WI38 (cell line): ENCODE measurements around the gene TBX4.

Experiments
- H3K4me3 ChIP-seq: 2 replicates; pipeline ENCODE4 v1.5.1; 2011; ENCODE audit warnings: low read depth, mild to moderate bottlenecking, control low read depth, low read length
- TF ChIP-seq, protein P1 (sequence below): IDR thresholded peaks from 2 replicates; pipeline ENCODE4 v1.5.1; 2012; ENCODE audit warnings: low read depth, mild to moderate bottlenecking, control low read depth, low read length

TBX4 gene

DNA sequence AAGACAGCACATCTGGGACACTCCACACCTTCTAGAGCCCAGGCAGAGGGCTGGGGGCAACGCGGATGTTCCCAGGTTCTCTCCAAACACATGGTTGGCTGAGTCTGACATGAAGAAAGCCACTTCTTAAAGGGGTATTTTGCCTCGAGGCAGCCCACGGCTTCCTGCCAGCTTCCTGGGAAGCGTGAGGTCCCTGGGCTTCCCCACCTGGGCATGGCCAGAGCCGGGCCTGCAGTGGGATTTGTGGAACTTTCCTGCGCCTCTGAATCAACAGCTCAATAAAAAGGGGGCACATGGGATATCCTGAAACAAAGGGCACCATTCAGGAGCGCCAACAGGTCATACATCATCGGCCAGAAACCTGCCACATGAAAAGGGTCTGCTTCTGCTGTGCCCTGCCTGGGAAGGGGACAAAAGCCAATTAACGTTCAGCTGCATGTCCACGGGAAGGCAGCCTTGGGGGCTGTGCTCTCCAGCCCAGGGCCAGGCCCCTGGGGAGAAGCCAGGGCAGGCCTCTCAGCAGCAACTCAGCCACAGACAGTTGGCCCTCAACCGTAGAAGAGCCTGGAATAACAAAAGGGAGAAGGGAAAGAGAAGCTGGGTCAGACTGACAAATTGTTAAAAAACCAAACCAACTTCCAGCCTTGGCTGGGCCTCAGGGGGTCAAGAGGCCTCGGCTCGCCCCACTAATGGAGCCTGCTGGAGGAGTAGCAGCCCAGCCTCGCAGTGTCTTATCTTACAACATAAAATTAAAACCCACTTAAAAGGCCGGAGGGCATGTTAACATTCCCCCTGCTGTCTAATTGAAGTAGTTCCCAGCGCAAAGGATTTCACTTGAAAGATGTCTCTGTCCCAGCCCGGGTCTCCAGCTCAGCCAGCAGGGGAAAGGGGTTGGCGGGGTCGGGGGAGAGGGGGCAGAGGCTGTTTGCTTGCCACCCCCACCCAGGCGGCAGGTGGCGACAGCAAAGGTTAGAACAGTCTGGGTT is 34.2 kb downstream of the TBX4 start:
- TF ChIP-seq, protein P1, sequence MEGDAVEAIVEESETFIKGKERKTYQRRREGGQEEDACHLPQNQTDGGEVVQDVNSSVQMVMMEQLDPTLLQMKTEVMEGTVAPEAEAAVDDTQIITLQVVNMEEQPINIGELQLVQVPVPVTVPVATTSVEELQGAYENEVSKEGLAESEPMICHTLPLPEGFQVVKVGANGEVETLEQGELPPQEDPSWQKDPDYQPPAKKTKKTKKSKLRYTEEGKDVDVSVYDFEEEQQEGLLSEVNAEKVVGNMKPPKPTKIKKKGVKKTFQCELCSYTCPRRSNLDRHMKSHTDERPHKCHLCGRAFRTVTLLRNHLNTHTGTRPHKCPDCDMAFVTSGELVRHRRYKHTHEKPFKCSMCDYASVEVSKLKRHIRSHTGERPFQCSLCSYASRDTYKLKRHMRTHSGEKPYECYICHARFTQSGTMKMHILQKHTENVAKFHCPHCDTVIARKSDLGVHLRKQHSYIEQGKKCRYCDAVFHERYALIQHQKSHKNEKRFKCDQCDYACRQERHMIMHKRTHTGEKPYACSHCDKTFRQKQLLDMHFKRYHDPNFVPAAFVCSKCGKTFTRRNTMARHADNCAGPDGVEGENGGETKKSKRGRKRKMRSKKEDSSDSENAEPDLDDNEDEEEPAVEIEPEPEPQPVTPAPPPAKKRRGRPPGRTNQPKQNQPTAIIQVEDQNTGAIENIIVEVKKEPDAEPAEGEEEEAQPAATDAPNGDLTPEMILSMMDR, result no peak
- H3K4me3 ChIP-seq, result no peak overlapping the region

DNA sequence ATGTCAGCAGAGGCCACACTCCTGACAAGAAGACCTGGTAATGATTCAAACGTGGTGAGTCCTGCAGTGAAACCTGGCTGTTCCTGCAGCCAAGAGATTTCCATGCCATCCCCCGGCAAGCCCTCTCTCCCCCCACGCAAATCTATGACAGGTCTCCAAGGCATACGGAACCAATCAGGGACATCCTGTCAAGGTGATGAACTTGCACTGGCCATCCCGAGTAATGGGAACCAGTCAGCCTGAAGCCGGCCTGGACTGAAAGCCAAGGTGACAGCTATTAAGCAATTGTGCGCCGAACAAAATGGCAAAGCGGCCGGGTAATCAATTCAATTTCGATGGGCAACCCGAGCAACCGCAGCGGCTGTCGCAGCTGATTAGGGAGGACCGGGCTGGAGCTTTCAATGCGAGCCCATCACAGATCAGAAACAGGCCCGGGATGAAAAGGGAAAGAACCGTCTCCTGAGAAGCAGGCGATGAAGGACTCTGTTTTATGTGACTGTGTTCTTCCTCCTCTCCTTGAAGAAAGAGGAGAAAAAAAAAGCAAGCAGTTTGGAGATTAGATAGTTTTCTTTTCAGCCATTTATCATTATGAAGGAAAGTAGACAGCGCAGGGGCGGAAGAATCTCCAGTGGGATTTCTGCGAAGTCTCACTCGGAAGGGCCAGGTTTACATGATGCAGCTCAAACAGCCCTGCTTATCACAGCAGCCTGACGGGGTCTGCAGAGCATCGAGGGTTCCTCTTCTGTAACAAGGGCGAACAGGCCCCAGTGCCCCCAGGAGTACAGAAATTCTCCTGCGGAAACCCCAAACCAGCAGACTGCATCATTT is 35.2 kb downstream of the TBX4 start:
- H3K4me3 ChIP-seq, result no peak overlapping the region
- TF ChIP-seq, protein P1, result no peak

- TF ChIP-seq, protein P1, result no peak
- H3K4me3 ChIP-seq, result no peak overlapping the region
Observed at GRCh38 chr17:61487989-61488595, 35.9 kb downstream of the TBX4 start.

- no peak overlapping the region for H3K4me3 ChIP-seq
- TF ChIP-seq, protein P1, result no peak
Observed at GRCh38 chr17:61488878-61489718, 36.9 kb downstream of the TBX4 start.

DNA sequence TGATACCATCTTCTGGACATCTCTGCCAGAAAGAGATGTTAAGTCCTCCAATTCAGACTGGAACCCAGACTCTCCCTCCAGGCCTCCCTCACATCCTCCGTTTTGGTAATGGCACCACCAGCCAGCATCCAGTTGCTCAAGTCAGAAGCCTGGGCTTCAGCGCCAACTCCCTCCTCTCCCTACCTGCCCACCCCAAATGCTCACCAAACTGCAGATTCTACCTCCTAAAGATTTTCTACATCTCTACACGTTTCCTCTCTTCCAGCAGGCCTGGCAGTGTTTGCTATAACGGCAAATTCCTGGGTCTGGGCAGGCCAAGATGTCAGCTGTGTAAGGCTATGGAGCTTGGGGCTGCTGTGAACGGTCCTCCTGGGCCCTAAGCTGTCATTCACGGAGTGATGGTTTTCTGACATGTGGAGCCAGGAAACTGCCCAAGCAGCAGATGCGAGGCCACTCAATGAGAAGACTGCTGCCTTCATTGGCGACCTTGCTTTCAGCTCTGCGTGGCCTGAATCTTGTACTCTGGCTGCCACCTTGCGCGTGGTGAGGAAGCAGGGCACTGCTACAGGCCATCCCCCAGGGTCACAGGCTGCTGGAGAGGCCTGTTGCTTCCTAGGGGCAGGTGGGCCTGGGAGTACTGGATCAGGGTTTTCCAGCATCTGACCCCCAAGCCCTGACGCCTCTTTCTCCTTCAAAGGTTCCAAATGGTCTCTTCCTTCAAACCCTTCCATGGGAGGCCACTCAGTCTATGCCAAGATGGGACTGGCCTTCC is 37.7 kb downstream of the TBX4 start:
- H3K4me3 ChIP-seq, result no peak overlapping the region
- TF ChIP-seq, protein P1, result no peak

GRCh38 chr17:61490540-61490975 is 38.3 kb downstream of the TBX4 start:
- TF ChIP-seq, protein P1, result no peak
- H3K4me3 ChIP-seq, result no peak overlapping the region
